Pancreas (tissue), 10 donors: Measurements from ENCODE around the gene MAP6D1. TPM values are rescaled to one million over a fixed set of nuclear protein-coding genes. Genes with fewer than 3 reads are reported as not detected.

Experiments used
- ATAC-seq, 4 donors: fragments of 200-7000 bp; cut with Tn5 transposase; one replicate each; pipeline versions ENCODE4 v1.8.0 to v1.9.1; 2020; ENCODE audit warnings: mild to moderate bottlenecking in 4 of 4, moderate library complexity in 4 of 4
- DNase-seq, 6 donors: peaks; one replicate each; pipeline ENCODE4 v3.0.0-alpha.2; 2020
- FAIRE-seq: peaks from 2 replicates; lab custom pipeline; 2012; peaks lifted over from hg19 to GRCh38; lab: Jason Lieb, UNC
- H3K27ac ChIP-seq, 4 donors: fragments of 200-600 bp; sonication (generic); 1 replicate in 3 of 4; 2 replicates in 1 of 4; pipeline versions ENCODE4 v1.5.0 to v1.8.0; 2020
- H3K27me3 ChIP-seq, 4 donors: fragments of 200-600 bp; one replicate each; pipeline ENCODE4 v1.8.0; 2021
- H3K36me3 ChIP-seq, 3 donors: fragments of 200-600 bp; sonication (generic) in 1 of 3; one replicate each; pipeline versions ENCODE4 v1.5.0 to v1.8.0; 2020 to 2021
- H3K4me1 ChIP-seq, 3 donors: fragments of 200-600 bp; one replicate each; pipeline ENCODE4 v1.8.0; 2021
- H3K4me3 ChIP-seq, 4 donors: fragments of 200-600 bp; sonication (generic) in 2 of 4; one replicate each; pipeline versions ENCODE4 v1.5.0 to v1.8.0; 2020 to 2021
- H3K9me3 ChIP-seq, 4 donors: fragments of 200-600 bp; one replicate each; pipeline ENCODE4 v1.8.0; 2021
- CTCF ChIP-seq, 4 donors: fragments of 200-600 bp; sonication (generic) in 3 of 4; IDR thresholded peaks; one replicate each; pipeline versions ENCODE4 v1.5.0 to v1.8.0; 2021; ENCODE audit warnings: antibody characterized with exemption in 4 of 4
- WGBS, 2 donors: extraction: QIAGEN DNeasy Blood & Tissue Kit; methylation state at CpG; one replicate each; pipeline ENCODE4 v1.1.7; 2013; 5-methylcytosine and 5-hydroxymethylcytosine counted together
- intact Hi-C, 3 donors: fragments of 100-400 bp; cut with DNase I; formaldehyde crosslinking; loops; one replicate each; pipeline versions ENCODE4 v1.11.1 to v1.14.2; 2022
- polyA plus RNA-seq, 2 donors: library from polyadenylated mRNA; stranded (reverse); fragments of 200-250 nt; gene quantifications; one replicate each; pipeline ENCODE4 v1.2.3, GENCODE V29; 2013
- total RNA-seq, 6 donors: library from RNA; stranded (reverse); fragmentation: NEBNext Ultra II Directional in 4 of 6; extraction: Animal tissue kit (Norgen Biotek cat#: 25700) in 4 of 6; gene quantifications; one replicate each; pipeline versions ENCODE4 v1.2.1 to v1.2.4, GENCODE V29; 2021 to 2023
- donor health status: healthy with polysubstance abuse.
- donor health status: DM: no; HTN: no; CAD: no; lungs with moderate emphysema.
- donor health status: DM: no; HTN: no; CAD: no.
- donor health status: control.
- donor health status: control.
- donor health status: Bipolar disorder and iron deficiency.
- donor health status: DM: yes; HTN: yes; CAD: no.
- donor health status: DM: no; HTN: no; CAD: no.
- donor health status: DM: no; HTN: no; CAD: no.
- donor health status: DM: yes; HTN: yes; CAD: no.

Gene MAP6D1
- total and polyA plus RNA-seq, 8 donors, result 1.4 to 6.3 (median 3.5) TPM

- TF ChIP-seq CTCF (IDR thresholded peaks at IDR 0.05), result no peak
- ATAC-seq (no peak), DNase-seq (no peak), FAIRE-seq (no peak)
- Histone ChIP-seq H3K36me3 (peaks cover 0 to 32% (median 7%) of the 10 kb centered on the region in 3 donors), H3K27ac (no peak overlapping the region), H3K4me3 (no peak overlapping the region), H3K27me3 (no peaks in the 10 kb centered on the region), H3K4me1 (no peaks in the 10 kb centered on the region), H3K9me3 (no peaks in the 10 kb centered on the region)
- intact Hi-C loops, result no loop called here
- 85 to 91% methylated on average over 8 of the region's 8 CpGs for WGBS, 2 donors
Observed at GRCh38 chr3:183800243-183800863, 25.0 kb downstream of the MAP6D1 start.

- Histone ChIP-seq H3K27ac (no peak overlapping the region), H3K36me3 (peaks cover 0 to 26% (median 7%) of the 10 kb centered on the region in 3 donors), H3K27me3 (no peaks in the 10 kb centered on the region), H3K4me1 (no peaks in the 10 kb centered on the region), H3K9me3 (no peaks in the 10 kb centered on the region), H3K4me3 (no peak overlapping the region)
- intact Hi-C loops, result no loop called here
- FAIRE-seq (no peak), ATAC-seq (no peak), DNase-seq (no peak)
- no peak for TF ChIP-seq CTCF (IDR thresholded peaks at IDR 0.05)
- WGBS, 2 donors, result 88 to 94% methylated on average over 5 of the region's 5 CpGs
Observed at GRCh38 chr3:183799461-183799860, 25.9 kb downstream of the MAP6D1 start.

GRCh38 chr3:183797996-183798395 lies 27.4 kb downstream of the MAP6D1 start:
- intact Hi-C loops, result no loop called here
- Histone ChIP-seq H3K27ac (no peak overlapping the region), H3K27me3 (no peaks in the 10 kb centered on the region), H3K9me3 (no peaks in the 10 kb centered on the region), H3K4me3 (no peak overlapping the region), H3K4me1 (no peaks in the 10 kb centered on the region), H3K36me3 (peaks cover 0 to 20% (median 3%) of the 10 kb centered on the region in 3 donors)
- FAIRE-seq, result no peak
- DNase-seq, result no peak
- ATAC-seq, result no peak
- 85 to 87% methylated on average over 9 of the region's 9 CpGs for WGBS, 2 donors
- TF ChIP-seq CTCF (IDR thresholded peaks at IDR 0.05), result no peak

- H3K27ac ChIP-seq, result no peak overlapping the region
- H3K36me3 ChIP-seq, result peaks cover 0 to 8% (median 3%) of the 10 kb centered on the region in 3 donors
- H3K9me3 ChIP-seq, result no peaks in the 10 kb centered on the region
- 86 to 93% methylated on average over 6 of the region's 6 CpGs for WGBS, 2 donors
- no peaks in the 10 kb centered on the region for H3K4me1 ChIP-seq
- no peak overlapping the region for H3K4me3 ChIP-seq
- FAIRE-seq, result no peak
- H3K27me3 ChIP-seq, result no peaks in the 10 kb centered on the region
- intact Hi-C loops, result no loop called here
- no peak for DNase-seq
- ATAC-seq, result no peak
- no peak for TF ChIP-seq CTCF (IDR thresholded peaks at IDR 0.05)
Observed at GRCh38 chr3:183796372-183796771, 29.0 kb downstream of the MAP6D1 start.

- no peak for FAIRE-seq
- ATAC-seq, result no peak
- Histone ChIP-seq H3K4me1 (no peaks in the 10 kb centered on the region), H3K36me3 (peaks cover 0 to 6% (median 0%) of the 10 kb centered on the region in 3 donors), H3K27ac (no peak overlapping the region), H3K4me3 (no peak overlapping the region), H3K27me3 (no peaks in the 10 kb centered on the region), H3K9me3 (no peaks in the 10 kb centered on the region)
- DNase-seq, result no peak
- no peak for TF ChIP-seq CTCF (IDR thresholded peaks at IDR 0.05)
- 95 to 99% methylated on average over 4 of the region's 4 CpGs for WGBS, 2 donors
- intact Hi-C loops, result no loop called here
Observed at GRCh38 chr3:183794452-183794851, 30.9 kb downstream of the MAP6D1 start.
